Activated T-cell treated with anti-CD3 and anti-CD28 coated beads, Interleukin-2, amount 50 U/mL, for 4 hours (primary cell): ENCODE data around the gene ZNF234. TPM values are rescaled to one million over a fixed set of nuclear protein-coding genes. Genes with fewer than 3 reads are reported as not detected.
A peak's percentile ranks its signal among the peaks of the same experiment; 100 is the strongest.
"Not testable (repeated sequence)": the region's sequence is repeated elsewhere in the genome, so short reads cannot be mapped to it uniquely, and the experiment has no call there.

Experiments
- ATAC-seq, 2 donors: fragments of 200-7000 bp; cut with Tn5 transposase; one replicate each; pipeline ENCODE4 v1.10.0; 2021
- DNase-seq: peaks from one replicate; pipeline ENCODE4 v3.0.0-alpha.2; 2020
- H3K27me3 Mint-ChIP-seq: one replicate; pipeline ENCODE4 v1.8.0; 2021; ENCODE audit warnings: low read depth, mixed read lengths
- H3K36me3 Mint-ChIP-seq: one replicate; pipeline ENCODE4 v1.8.0; 2022; ENCODE audit warnings: mixed read lengths; ENCODE audit not compliant: insufficient read depth
- H3K4me1 Mint-ChIP-seq: one replicate; pipeline ENCODE4 v1.8.0; 2021; ENCODE audit warnings: low read depth, mixed read lengths
- H3K4me3 Mint-ChIP-seq: one replicate; pipeline ENCODE4 v1.8.0; 2021; ENCODE audit warnings: mild to moderate bottlenecking, moderate library complexity, mixed read lengths
- H3K9me3 Mint-ChIP-seq: one replicate; pipeline ENCODE4 v1.8.0; 2021; ENCODE audit warnings: mixed read lengths
- total RNA-seq, 3 donors: library from RNA; stranded (reverse); gene quantifications; one replicate each; pipeline ENCODE4 v1.2.1, GENCODE V29; 2021

The ZNF234 gene
- 1 to 10 TPM; 3.5 to 5.3 (median 5.2) TPM for total RNA-seq

- peak; percentile 66 for DNase-seq
- Mint-ChIP-seq H3K27me3 (no peaks in the 10 kb centered on the region), H3K4me3 (peak within 1 kb of the TSS; percentile 96), H3K4me1 (peaks cover 17% of the 10 kb centered on the region), H3K9me3 (peaks cover 3% of the 10 kb centered on the region), H3K36me3 (peaks cover 27% of the 10 kb centered on the region)
- ATAC-seq = peak; percentile 93 to 94
Observed at GRCh38 chr19:44141191-44142058, at the start of gene ZNF234. ZNF234 (plus strand) TSS chr19:44141554; CDS start chr19:44144633, 3,079 bp downstream.

- H3K4me1 Mint-ChIP-seq = peaks cover 16% of the 10 kb centered on the region
Observed at GRCh38 chr19:44092108-44092507, 49.2 kb upstream of the ZNF234 start.

GRCh38 chr19:44093931-44094765 is 47.2 kb upstream of the ZNF234 start, which contains the start of gene ZNF224:
ZNF224 (plus strand) TSS chr19:44094361; CDS start chr19:44097874, 3,513 bp downstream.
- Mint-ChIP-seq H3K4me3 (peak within 1 kb of the TSS; percentile 98), H3K36me3 (peaks cover 22% of the 10 kb centered on the region), H3K27me3 (no peaks in the 10 kb centered on the region), H3K4me1 (peaks cover 20% of the 10 kb centered on the region), H3K9me3 (no peaks in the 10 kb centered on the region)
- peak; percentile 93 to 94 for ATAC-seq
- peak; percentile 75 for DNase-seq

More at GRCh38 chr19:44092108-44092507, 49.2 kb upstream of the ZNF234 start:
- no peaks in the 10 kb centered on the region for H3K9me3 Mint-ChIP-seq
- no peak for DNase-seq
- H3K36me3 Mint-ChIP-seq = peaks cover 10% of the 10 kb centered on the region
- H3K4me3 Mint-ChIP-seq = no peak overlapping the region
- H3K27me3 Mint-ChIP-seq = no peaks in the 10 kb centered on the region
- ATAC-seq = no peak

GRCh38 chr19:44107751-44108150 is 33.6 kb upstream of the ZNF234 start:
- no peak for ATAC-seq
- Mint-ChIP-seq H3K36me3 (peaks cover 51% of the 10 kb centered on the region), H3K4me3 (no peak overlapping the region), H3K4me1 (peaks cover 11% of the 10 kb centered on the region), H3K9me3 (peaks cover 57% of the 10 kb centered on the region), H3K27me3 (no peaks in the 10 kb centered on the region)
- DNase-seq = no peak

- Mint-ChIP-seq H3K9me3 (peaks cover 48% of the 10 kb centered on the region), H3K27me3 (no peaks in the 10 kb centered on the region), H3K4me1 (peaks cover 18% of the 10 kb centered on the region), H3K4me3 (no peak overlapping the region), H3K36me3 (peaks cover 36% of the 10 kb centered on the region)
- DNase-seq (no peak), ATAC-seq (no peak)
Observed at GRCh38 chr19:44109458-44109857, 31.9 kb upstream of the ZNF234 start.

- Mint-ChIP-seq H3K4me1 (peaks cover 26% of the 10 kb centered on the region), H3K27me3 (no peaks in the 10 kb centered on the region), H3K36me3 (peaks cover 23% of the 10 kb centered on the region), H3K4me3 (peak overlapping the region; percentile 98), H3K9me3 (peaks cover 34% of the 10 kb centered on the region)
- ATAC-seq (no peak), DNase-seq (no peak)
Observed at GRCh38 chr19:44111910-44112463, 29.4 kb upstream of the ZNF234 start.

- Mint-ChIP-seq H3K27me3 (no peaks in the 10 kb centered on the region), H3K4me3 (peak overlapping the region; percentile 98), H3K9me3 (peaks cover 26% of the 10 kb centered on the region), H3K36me3 (peaks cover 21% of the 10 kb centered on the region), H3K4me1 (peaks cover 26% of the 10 kb centered on the region)
- no peak for DNase-seq
- ATAC-seq = no peak
Observed at GRCh38 chr19:44112802-44113137, 28.6 kb upstream of the ZNF234 start.

GRCh38 chr19:44113138-44113783 is 28.1 kb upstream of the ZNF234 start, which contains the start of gene ZNF225:
ZNF225 (plus strand) TSS chr19:44113399; CDS start chr19:44115828, 2,429 bp downstream.
- peak within 1 kb of the TSS; percentile 98 for H3K4me3 Mint-ChIP-seq
- no peaks in the 10 kb centered on the region for H3K27me3 Mint-ChIP-seq
- H3K9me3 Mint-ChIP-seq = peaks cover 22% of the 10 kb centered on the region
- peak; percentile 99 to 100 for ATAC-seq
- peaks cover 26% of the 10 kb centered on the region for H3K4me1 Mint-ChIP-seq
- H3K36me3 Mint-ChIP-seq = peaks cover 19% of the 10 kb centered on the region
- peak; percentile 72 for DNase-seq

- H3K27me3 Mint-ChIP-seq = no peaks in the 10 kb centered on the region
- H3K4me1 Mint-ChIP-seq = peaks cover 26% of the 10 kb centered on the region
- ATAC-seq = peak in 1 of 2 donors; percentile 8
- DNase-seq = no peak
- H3K36me3 Mint-ChIP-seq = peaks cover 22% of the 10 kb centered on the region
- peaks cover 21% of the 10 kb centered on the region for H3K9me3 Mint-ChIP-seq
- H3K4me3 Mint-ChIP-seq = peak overlapping the region; percentile 98
Observed at GRCh38 chr19:44113784-44114390, 27.5 kb upstream of the ZNF234 start.

- H3K27me3 Mint-ChIP-seq, H3K4me1 Mint-ChIP-seq, H3K4me3 Mint-ChIP-seq, ATAC-seq, DNase-seq: not testable (repeated sequence)
- Mint-ChIP-seq H3K9me3 (peaks cover 55% of the 10 kb centered on the region), H3K36me3 (peaks cover 84% of the 10 kb centered on the region)
Observed at GRCh38 chr19:44121162-44121561, 20.2 kb upstream of the ZNF234 start.

- no peaks in the 10 kb centered on the region for H3K4me1 Mint-ChIP-seq
- ATAC-seq = no peak
- H3K9me3 Mint-ChIP-seq = peaks cover 20% of the 10 kb centered on the region
- no peaks in the 10 kb centered on the region for H3K27me3 Mint-ChIP-seq
- no peak for DNase-seq
- H3K4me3 Mint-ChIP-seq = no peak overlapping the region
- H3K36me3 Mint-ChIP-seq = peaks cover 36% of the 10 kb centered on the region
Observed at GRCh38 chr19:44131955-44132354, 9.4 kb upstream of the ZNF234 start.

- peak overlapping the region; percentile 96 for H3K4me3 Mint-ChIP-seq
- no peaks in the 10 kb centered on the region for H3K27me3 Mint-ChIP-seq
- H3K4me1 Mint-ChIP-seq = peaks cover 17% of the 10 kb centered on the region
- ATAC-seq (peak; percentile 5 to 10), DNase-seq (no peak)
- peaks cover 26% of the 10 kb centered on the region for H3K36me3 Mint-ChIP-seq
- H3K9me3 Mint-ChIP-seq = no peaks in the 10 kb centered on the region
Observed at GRCh38 chr19:44142059-44142433, 692 bp downstream of the ZNF234 start.

- H3K9me3 Mint-ChIP-seq = peaks cover 37% of the 10 kb centered on the region
- H3K36me3 Mint-ChIP-seq = peaks cover 79% of the 10 kb centered on the region
- no peaks in the 10 kb centered on the region for H3K4me1 Mint-ChIP-seq
- H3K27me3 Mint-ChIP-seq = no peaks in the 10 kb centered on the region
- ATAC-seq = no peak
- no peak overlapping the region for H3K4me3 Mint-ChIP-seq
- DNase-seq = no peak
Observed at GRCh38 chr19:44149776-44150175, 8.4 kb downstream of the ZNF234 start.
